DOHH2 (cell line): Measurements from ENCODE around the gene HHAT.

Source experiments
- EZH2phosphoT487 ChIP-seq: fragments of 200-600 bp; sonication (generic); IDR thresholded peaks from 2 replicates; pipeline ENCODE4 v1.6.1; 2017; ENCODE audit warnings: borderline replicate concordance, mild to moderate bottlenecking, antibody characterized with exemption, low read length, moderate library complexity, mixed read lengths
- TF ChIP-seq, protein P1 (sequence below): fragments of 200-600 bp; sonication (generic); IDR thresholded peaks from one replicate; pipeline ENCODE4 v1.5.1; 2014; ENCODE audit warnings: antibody characterized with exemption, mild to moderate bottlenecking, low read depth, low read length; ENCODE audit not compliant: poor library complexity, severe bottlenecking

DNA sequence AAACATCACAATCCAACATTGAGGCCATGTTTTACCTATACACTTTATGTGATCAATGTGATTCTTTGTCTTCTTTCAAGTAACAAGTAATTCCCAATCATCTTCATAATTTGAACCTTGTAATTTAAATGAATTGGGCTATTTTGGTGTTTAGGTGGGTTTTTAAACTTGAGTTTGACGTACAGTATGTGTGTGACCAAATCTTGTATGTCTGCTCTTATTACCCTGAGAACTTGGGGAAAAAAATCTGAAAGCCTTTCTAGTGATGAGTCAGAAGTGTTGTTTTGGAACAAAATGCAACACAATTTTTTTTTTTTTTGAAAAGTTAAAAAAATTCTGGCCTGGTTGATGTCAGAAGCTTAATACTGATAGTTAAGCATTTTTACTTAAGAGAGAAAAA lies 68.5 kb downstream of the HHAT start:
- TF ChIP-seq, protein P1, sequence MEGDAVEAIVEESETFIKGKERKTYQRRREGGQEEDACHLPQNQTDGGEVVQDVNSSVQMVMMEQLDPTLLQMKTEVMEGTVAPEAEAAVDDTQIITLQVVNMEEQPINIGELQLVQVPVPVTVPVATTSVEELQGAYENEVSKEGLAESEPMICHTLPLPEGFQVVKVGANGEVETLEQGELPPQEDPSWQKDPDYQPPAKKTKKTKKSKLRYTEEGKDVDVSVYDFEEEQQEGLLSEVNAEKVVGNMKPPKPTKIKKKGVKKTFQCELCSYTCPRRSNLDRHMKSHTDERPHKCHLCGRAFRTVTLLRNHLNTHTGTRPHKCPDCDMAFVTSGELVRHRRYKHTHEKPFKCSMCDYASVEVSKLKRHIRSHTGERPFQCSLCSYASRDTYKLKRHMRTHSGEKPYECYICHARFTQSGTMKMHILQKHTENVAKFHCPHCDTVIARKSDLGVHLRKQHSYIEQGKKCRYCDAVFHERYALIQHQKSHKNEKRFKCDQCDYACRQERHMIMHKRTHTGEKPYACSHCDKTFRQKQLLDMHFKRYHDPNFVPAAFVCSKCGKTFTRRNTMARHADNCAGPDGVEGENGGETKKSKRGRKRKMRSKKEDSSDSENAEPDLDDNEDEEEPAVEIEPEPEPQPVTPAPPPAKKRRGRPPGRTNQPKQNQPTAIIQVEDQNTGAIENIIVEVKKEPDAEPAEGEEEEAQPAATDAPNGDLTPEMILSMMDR, result no peak
- no peak for TF ChIP-seq EZH2phosphoT487
